HCT116 (cell line): Measurements from ENCODE around the gene ADGRG4. TPM values are rescaled to one million over a fixed set of nuclear protein-coding genes. Genes with fewer than 3 reads are reported as not detected.
A peak's percentile ranks its signal among the peaks of the same experiment; 100 is the strongest.

Source experiments
- ATAC-seq: fragments of 200-7000 bp; cut with Tn5 transposase; 2 replicates; pipeline ENCODE4 v1.9.1; 2020; ENCODE audit warnings: mild to moderate bottlenecking, moderate library complexity
- BruUV-seq: library from RNA; stranded (reverse); fragments of 400-500 nt; replicated peaks from 2 replicates; lab custom pipeline; 2021; lab: Mats Ljungman, UMichigan
- CTCF ChIA-PET: fragments of 300-600 bp; sonication (Branson Sonifier 250); formaldehyde crosslinking; loops from one replicate; lab custom pipeline; 2021; ENCODE audit warnings: antibody characterized with exemption; lab: Charles Lee
- POLR2A ChIA-PET: fragments of 300-600, 350-600 bp; sonication (Branson Sonifier 250); formaldehyde crosslinking; loops from one replicate; lab custom pipeline; 2021; ENCODE audit warnings: antibody characterized with exemption; lab: Charles Lee
- RAD21 ChIA-PET, 2 experiments: fragments of 300-600 bp; sonication (Branson Sonifier 250); formaldehyde crosslinking; loops; one replicate each; lab custom pipeline; 2023; ENCODE audit warnings: low total read pairs in 2 of 2; ENCODE audit not compliant: uncharacterized antibody in 2 of 2, unreplicated experiment in 2 of 2, low non-redundant PET in 1 of 2; lab: Charles Lee
- DNase-seq: peaks from one replicate; pipeline ENCODE4 v3.0.0-alpha.2; 2010; ENCODE audit warnings: low read depth, low spot score
- H2AFZ ChIP-seq: fragments of 200-600 bp; shearing (Covaris generic), sonication (generic); 2 replicates; pipeline ENCODE4 v1.6.1; 2017; ENCODE audit warnings: low read depth, mixed run types, mixed read lengths, antibody characterized with exemption, low read length; ENCODE audit not compliant: poor library complexity, severe bottlenecking
- H3K27ac ChIP-seq: 2 replicates; pipeline ENCODE4 v1.5.1; 2012; ENCODE audit warnings: low read depth, low read length
- H3K27me3 ChIP-seq: fragments of 200-600 bp; sonication (generic); 2 replicates; pipeline ENCODE4 v1.6.1; 2016; ENCODE audit warnings: mixed run types, low read length, mixed read lengths; ENCODE audit not compliant: insufficient read depth
- H3K36me3 ChIP-seq, 2 experiments: fragments of 200-500 bp in 1 of 2; fragments of 200-600 bp in 1 of 2; sonication (Bioruptor generic) in 1 of 2; sonication (generic) in 1 of 2; 2 replicates each; pipeline versions ENCODE4 v1.5.1 to v1.6.1; 2014 to 2016; ENCODE audit warnings: low read length in 2 of 2, inconsistent platforms in 1 of 2, mixed read lengths in 1 of 2, mixed run types in 1 of 2; ENCODE audit not compliant: insufficient read depth in 2 of 2, control insufficient read depth in 1 of 2
- H3K4me1 ChIP-seq, 2 experiments: fragments of 200-600 bp in 1 of 2; sonication (generic) in 1 of 2; 2 replicates each; pipeline versions ENCODE4 v1.5.1 to v1.6.1; 2012 to 2017; ENCODE audit warnings: low read length in 2 of 2, inconsistent platforms in 1 of 2, mild to moderate bottlenecking in 1 of 2, mixed read lengths in 1 of 2, mixed run types in 1 of 2, moderate library complexity in 1 of 2; ENCODE audit not compliant: insufficient read depth in 2 of 2, control insufficient read depth in 1 of 2
- H3K4me2 ChIP-seq: fragments of 200-600 bp; sonication (generic); 2 replicates; pipeline ENCODE4 v1.6.1; 2017; ENCODE audit warnings: mixed run types, low read length, mixed read lengths
- H3K4me3 ChIP-seq, 2 experiments: fragments of 200-600 bp in 1 of 2; sonication (generic) in 1 of 2; replicated peaks in 1 of 2; 2 replicates each; pipeline ENCODE4 v1.5.1; 2011 to 2016; ENCODE audit warnings: low read length in 2 of 2, control low read depth in 1 of 2, low read depth in 1 of 2, mild to moderate bottlenecking in 1 of 2, mixed read lengths in 1 of 2, mixed run types in 1 of 2
- H3K79me2 ChIP-seq: fragments of 200-600 bp; sonication (generic); 2 replicates; pipeline ENCODE4 v1.6.1; 2017; ENCODE audit warnings: mild to moderate bottlenecking, mixed run types, low read length, moderate library complexity, mixed read lengths; ENCODE audit not compliant: insufficient read depth
- H3K9ac ChIP-seq: fragments of 200-600 bp; sonication (generic); 2 replicates; pipeline ENCODE4 v1.6.1; 2016; ENCODE audit warnings: low read length, mixed read lengths
- H3K9me2 ChIP-seq: fragments of 200-600 bp; sonication (generic), shearing (Covaris generic); 2 replicates; pipeline ENCODE4 v1.6.1; 2017; ENCODE audit warnings: mixed run types, mild to moderate bottlenecking, moderate library complexity; ENCODE audit not compliant: insufficient read depth
- H3K9me3 ChIP-seq, 2 experiments: fragments of 200-500 bp in 1 of 2; fragments of 200-600 bp in 1 of 2; sonication (Bioruptor generic) in 1 of 2; sonication (generic) in 1 of 2; 2 replicates each; pipeline ENCODE4 v1.6.1; 2014 to 2017; ENCODE audit warnings: low read length in 2 of 2, mixed read lengths in 2 of 2, inconsistent platforms in 1 of 2, low read depth in 1 of 2, mild to moderate bottlenecking in 1 of 2, mixed run types in 1 of 2, moderate library complexity in 1 of 2; ENCODE audit not compliant: control insufficient read depth in 1 of 2, insufficient read depth in 1 of 2
- H4K20me1 ChIP-seq: fragments of 200-600 bp; sonication (generic), shearing (Covaris generic); 2 replicates; pipeline ENCODE4 v1.6.1; 2017; ENCODE audit warnings: mixed run types, mild to moderate bottlenecking, moderate library complexity; ENCODE audit not compliant: insufficient read depth
- CEBPB ChIP-seq: IDR thresholded peaks from 2 replicates; pipeline ENCODE4 v1.6.1; 2012; ENCODE audit warnings: low read depth
- EGR1 ChIP-seq: IDR thresholded peaks from 2 replicates; pipeline ENCODE4 v1.6.1; 2012; ENCODE audit warnings: low read depth
- ELF1 ChIP-seq: IDR thresholded peaks from 2 replicates; pipeline ENCODE4 v1.6.1; 2012; ENCODE audit warnings: low read depth, borderline replicate concordance
- POLR2A ChIP-seq: IDR thresholded peaks from 2 replicates; pipeline ENCODE4 v1.7.0; 2011; ENCODE audit warnings: borderline replicate concordance; ENCODE audit not compliant: insufficient read depth, insufficient read length; ENCODE audit errors: extremely low read depth
- POLR2AphosphoS5 ChIP-seq: IDR thresholded peaks from 2 replicates; pipeline ENCODE4 v1.6.1; 2011; ENCODE audit warnings: mild to moderate bottlenecking, low read depth, low read length, moderate library complexity
- SIN3A ChIP-seq: IDR thresholded peaks from 2 replicates; pipeline ENCODE4 v1.6.1; 2012; ENCODE audit warnings: low read depth
- SP1 ChIP-seq: IDR thresholded peaks from 2 replicates; pipeline ENCODE4 v1.6.1; 2012; ENCODE audit warnings: low read depth
- YY1 ChIP-seq: IDR thresholded peaks from 2 replicates; pipeline ENCODE4 v1.6.1; 2011; ENCODE audit warnings: low read length, low read depth, moderate library complexity, mild to moderate bottlenecking; ENCODE audit not compliant: insufficient replicate concordance; ENCODE audit errors: extremely low read depth
- ZFX ChIP-seq: fragments of 450-650 bp; IDR thresholded peaks from 2 replicates; pipeline ENCODE4 v1.6.1; 2017
- ZNF274 ChIP-seq: fragments of 200-500 bp; sonication (Bioruptor generic); IDR thresholded peaks from 2 replicates; pipeline ENCODE4 v1.6.1; 2014; ENCODE audit warnings: mild to moderate bottlenecking, low read depth, low read length, inconsistent platforms
- intact Hi-C: fragments of 100-400 bp; cut with micrococcal nuclease; formaldehyde crosslinking; loops from 2 replicates; pipeline ENCODE4 v1.10.0; 2022
- total RNA-seq: library from RNA; stranded (reverse); gene quantifications from one replicate; pipeline ENCODE4 v1.2.1, GENCODE V29; 2021; ENCODE audit not compliant: unreplicated experiment
- TF ChIP-seq, protein P1 (sequence below): IDR thresholded peaks from 2 replicates; pipeline ENCODE4 v1.6.1; 2012
- TF ChIP-seq, protein P2 (sequence below), 3 experiments: fragments of 200-600 bp in 1 of 3; sonication (generic) in 1 of 3; IDR thresholded peaks in 2 of 3; conservative IDR thresholded peaks in 1 of 3; 2 replicates each; pipeline ENCODE4 v1.5.1; 2012 to 2017; ENCODE audit warnings: low read depth in 2 of 3, low read length in 2 of 3, antibody characterized with exemption in 1 of 3, borderline replicate concordance in 1 of 3, control low read depth in 1 of 3, mild to moderate bottlenecking in 1 of 3, mixed read lengths in 1 of 3, mixed run types in 1 of 3, moderate library complexity in 1 of 3; ENCODE audit not compliant: insufficient read depth in 1 of 3
- TF ChIP-seq, protein P3 (sequence below): IDR thresholded peaks from 2 replicates; pipeline ENCODE4 v1.6.1; 2011; ENCODE audit warnings: mild to moderate bottlenecking, low read length, moderate library complexity; ENCODE audit not compliant: insufficient replicate concordance; ENCODE audit errors: extremely low read depth
- TF ChIP-seq, protein P4 (sequence below): IDR thresholded peaks from 2 replicates; pipeline ENCODE4 v1.6.1; 2012
- TF ChIP-seq, protein P5 (sequence below): IDR thresholded peaks from 2 replicates; pipeline ENCODE4 v1.6.1; 2012; ENCODE audit warnings: low read depth

ADGRG4 gene
- total RNA-seq, 1 experiment from 2014 or later, result not detected

DNA sequence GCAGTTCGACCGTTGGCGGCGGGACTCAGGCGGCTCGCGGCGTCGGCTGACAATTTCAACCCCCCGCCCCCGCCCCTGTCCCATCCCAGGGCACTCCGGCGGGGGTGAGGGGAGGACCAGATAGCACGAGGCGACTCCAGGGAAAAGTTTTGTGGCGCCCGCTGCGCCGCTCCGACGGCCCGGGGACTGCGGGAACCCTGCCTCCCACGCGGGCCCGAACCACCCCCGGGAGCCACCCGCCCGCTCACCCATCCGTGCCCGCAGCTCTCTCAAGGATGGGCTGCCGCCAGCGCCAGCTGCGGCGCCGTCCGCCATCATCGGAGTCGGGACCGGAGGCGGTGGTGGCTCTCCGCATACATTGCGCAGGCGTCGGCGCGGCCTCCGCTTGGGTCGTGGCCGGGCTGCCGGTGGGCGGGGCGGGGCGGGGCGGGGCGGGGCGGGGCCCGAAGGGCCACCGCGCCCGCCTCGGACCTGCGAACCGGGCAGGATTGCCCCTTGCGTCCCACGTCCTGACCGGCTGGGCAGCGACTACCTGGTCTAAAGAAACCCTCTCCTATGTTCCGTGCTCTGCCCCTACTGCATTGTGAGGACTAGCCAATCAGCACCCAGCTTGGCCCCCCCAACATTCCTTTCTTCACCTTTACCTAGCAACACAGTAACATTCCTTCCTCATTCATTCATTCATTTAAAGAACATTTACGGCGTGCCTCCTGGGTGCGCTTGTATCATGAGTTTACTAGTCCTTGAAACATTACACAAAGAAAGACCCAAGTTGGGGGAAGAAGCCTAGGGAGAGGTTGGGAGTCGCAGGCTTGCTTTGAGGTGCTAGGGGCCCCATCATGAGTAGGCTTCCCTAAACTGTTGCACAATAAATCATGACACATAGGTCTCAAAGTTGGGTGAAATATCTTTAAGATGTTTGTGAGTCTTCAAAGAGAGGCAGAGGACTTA lies 49.4 kb upstream of the ADGRG4 start, which contains the start of gene MAP7D3:
Gene MAP7D3 (minus strand): TSS at position 360 of the 951 bp plus-strand sequence. CDS start 42 bp downstream, at position 318.
- no peaks in the 10 kb centered on the region for H4K20me1 ChIP-seq
- peak within 1 kb of the TSS; percentile 58 to 65 for H3K4me3 ChIP-seq
- peak within 1 kb of the TSS; percentile 60 for H3K27ac ChIP-seq
- H3K4me2 ChIP-seq, result peak within 1 kb of the TSS; percentile 75
- no TSS peak for BruUV-seq
- peak within 1 kb of the TSS; percentile 75 for H3K9ac ChIP-seq
- peaks cover 3 to 15% of the 10 kb centered on the region in 2 experiments for H3K4me1 ChIP-seq
- ChIA-PET CTCF (no interaction called here), POLR2A (no interaction called here), RAD21 (no interaction called here)
- H3K9me2 ChIP-seq, result no peaks in the 10 kb centered on the region
- ATAC-seq, result peak; percentile 85
- H3K27me3 ChIP-seq, result no peaks in the 10 kb centered on the region
- peak within 1 kb of the TSS; percentile 78 for H2AFZ ChIP-seq
- TF ChIP-seq, protein P1, sequence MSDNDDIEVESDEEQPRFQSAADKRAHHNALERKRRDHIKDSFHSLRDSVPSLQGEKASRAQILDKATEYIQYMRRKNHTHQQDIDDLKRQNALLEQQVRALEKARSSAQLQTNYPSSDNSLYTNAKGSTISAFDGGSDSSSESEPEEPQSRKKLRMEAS, result peak; percentile 50; the same call in 1 of the 2 replicates
- TF ChIP-seq ZNF274 (no peak), YY1 (peak; percentile 76), ELF1 (no peak), SIN3A (peak; percentile 45; the same call in 1 of the 2 replicates), EGR1 (0 out of 2 replicates have a peak, but pooled peaks have one; percentile 31), POLR2A (peak; percentile 37), SP1 (no peak), POLR2AphosphoS5 (peak; percentile 82), CEBPB (peak; percentile 28; the same call in 1 of the 2 replicates), ZFX (no peak)
- TF ChIP-seq, protein P2, sequence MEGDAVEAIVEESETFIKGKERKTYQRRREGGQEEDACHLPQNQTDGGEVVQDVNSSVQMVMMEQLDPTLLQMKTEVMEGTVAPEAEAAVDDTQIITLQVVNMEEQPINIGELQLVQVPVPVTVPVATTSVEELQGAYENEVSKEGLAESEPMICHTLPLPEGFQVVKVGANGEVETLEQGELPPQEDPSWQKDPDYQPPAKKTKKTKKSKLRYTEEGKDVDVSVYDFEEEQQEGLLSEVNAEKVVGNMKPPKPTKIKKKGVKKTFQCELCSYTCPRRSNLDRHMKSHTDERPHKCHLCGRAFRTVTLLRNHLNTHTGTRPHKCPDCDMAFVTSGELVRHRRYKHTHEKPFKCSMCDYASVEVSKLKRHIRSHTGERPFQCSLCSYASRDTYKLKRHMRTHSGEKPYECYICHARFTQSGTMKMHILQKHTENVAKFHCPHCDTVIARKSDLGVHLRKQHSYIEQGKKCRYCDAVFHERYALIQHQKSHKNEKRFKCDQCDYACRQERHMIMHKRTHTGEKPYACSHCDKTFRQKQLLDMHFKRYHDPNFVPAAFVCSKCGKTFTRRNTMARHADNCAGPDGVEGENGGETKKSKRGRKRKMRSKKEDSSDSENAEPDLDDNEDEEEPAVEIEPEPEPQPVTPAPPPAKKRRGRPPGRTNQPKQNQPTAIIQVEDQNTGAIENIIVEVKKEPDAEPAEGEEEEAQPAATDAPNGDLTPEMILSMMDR (IDR thresholded peaks at IDR 0.05 in 2 of 3, conservative IDR thresholded peaks at IDR 0.05 in 1 of 3; ENCODE audit: borderline replicate concordance in 1 of 3, insufficient read depth in 1 of 3, low read depth in 2 of 3, low read length in 2 of 3), result no peak
- TF ChIP-seq, protein P3, sequence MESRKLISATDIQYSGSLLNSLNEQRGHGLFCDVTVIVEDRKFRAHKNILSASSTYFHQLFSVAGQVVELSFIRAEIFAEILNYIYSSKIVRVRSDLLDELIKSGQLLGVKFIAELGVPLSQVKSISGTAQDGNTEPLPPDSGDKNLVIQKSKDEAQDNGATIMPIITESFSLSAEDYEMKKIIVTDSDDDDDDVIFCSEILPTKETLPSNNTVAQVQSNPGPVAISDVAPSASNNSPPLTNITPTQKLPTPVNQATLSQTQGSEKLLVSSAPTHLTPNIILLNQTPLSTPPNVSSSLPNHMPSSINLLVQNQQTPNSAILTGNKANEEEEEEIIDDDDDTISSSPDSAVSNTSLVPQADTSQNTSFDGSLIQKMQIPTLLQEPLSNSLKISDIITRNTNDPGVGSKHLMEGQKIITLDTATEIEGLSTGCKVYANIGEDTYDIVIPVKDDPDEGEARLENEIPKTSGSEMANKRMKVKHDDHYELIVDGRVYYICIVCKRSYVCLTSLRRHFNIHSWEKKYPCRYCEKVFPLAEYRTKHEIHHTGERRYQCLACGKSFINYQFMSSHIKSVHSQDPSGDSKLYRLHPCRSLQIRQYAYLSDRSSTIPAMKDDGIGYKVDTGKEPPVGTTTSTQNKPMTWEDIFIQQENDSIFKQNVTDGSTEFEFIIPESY, result no peak
- TF ChIP-seq, protein P4, sequence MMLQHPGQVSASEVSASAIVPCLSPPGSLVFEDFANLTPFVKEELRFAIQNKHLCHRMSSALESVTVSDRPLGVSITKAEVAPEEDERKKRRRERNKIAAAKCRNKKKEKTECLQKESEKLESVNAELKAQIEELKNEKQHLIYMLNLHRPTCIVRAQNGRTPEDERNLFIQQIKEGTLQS, result no peak
- TF ChIP-seq, protein P5, sequence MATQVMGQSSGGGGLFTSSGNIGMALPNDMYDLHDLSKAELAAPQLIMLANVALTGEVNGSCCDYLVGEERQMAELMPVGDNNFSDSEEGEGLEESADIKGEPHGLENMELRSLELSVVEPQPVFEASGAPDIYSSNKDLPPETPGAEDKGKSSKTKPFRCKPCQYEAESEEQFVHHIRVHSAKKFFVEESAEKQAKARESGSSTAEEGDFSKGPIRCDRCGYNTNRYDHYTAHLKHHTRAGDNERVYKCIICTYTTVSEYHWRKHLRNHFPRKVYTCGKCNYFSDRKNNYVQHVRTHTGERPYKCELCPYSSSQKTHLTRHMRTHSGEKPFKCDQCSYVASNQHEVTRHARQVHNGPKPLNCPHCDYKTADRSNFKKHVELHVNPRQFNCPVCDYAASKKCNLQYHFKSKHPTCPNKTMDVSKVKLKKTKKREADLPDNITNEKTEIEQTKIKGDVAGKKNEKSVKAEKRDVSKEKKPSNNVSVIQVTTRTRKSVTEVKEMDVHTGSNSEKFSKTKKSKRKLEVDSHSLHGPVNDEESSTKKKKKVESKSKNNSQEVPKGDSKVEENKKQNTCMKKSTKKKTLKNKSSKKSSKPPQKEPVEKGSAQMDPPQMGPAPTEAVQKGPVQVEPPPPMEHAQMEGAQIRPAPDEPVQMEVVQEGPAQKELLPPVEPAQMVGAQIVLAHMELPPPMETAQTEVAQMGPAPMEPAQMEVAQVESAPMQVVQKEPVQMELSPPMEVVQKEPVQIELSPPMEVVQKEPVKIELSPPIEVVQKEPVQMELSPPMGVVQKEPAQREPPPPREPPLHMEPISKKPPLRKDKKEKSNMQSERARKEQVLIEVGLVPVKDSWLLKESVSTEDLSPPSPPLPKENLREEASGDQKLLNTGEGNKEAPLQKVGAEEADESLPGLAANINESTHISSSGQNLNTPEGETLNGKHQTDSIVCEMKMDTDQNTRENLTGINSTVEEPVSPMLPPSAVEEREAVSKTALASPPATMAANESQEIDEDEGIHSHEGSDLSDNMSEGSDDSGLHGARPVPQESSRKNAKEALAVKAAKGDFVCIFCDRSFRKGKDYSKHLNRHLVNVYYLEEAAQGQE, result no peak
- TF ChIP-seq, all 23 proteins: peak for 7
- DNase-seq, result peak; percentile 16
- peaks cover 33% of the 10 kb centered on the region for H3K79me2 ChIP-seq
- intact Hi-C loops, result loop anchor here (10.0 kb wide), 1 partner anchor 243 kb away; the partner anchor contains the start of gene HTATSF1
- no peaks in the 10 kb centered on the region for H3K36me3 ChIP-seq
- no peaks in the 10 kb centered on the region for H3K9me3 ChIP-seq
